Smooth muscle cell (in vitro differentiated cells): Measurements from ENCODE around the gene CDH22. TPM values are rescaled to one million over a fixed set of nuclear protein-coding genes. Genes with fewer than 3 reads are reported as not detected.

Source experiments
- DNase-seq: peaks from one replicate; lab custom pipeline; 2025; ENCODE audit not compliant: unreplicated experiment; lab: John Stamatoyannopoulos, UW
- H2AFZ ChIP-seq: fragments of 200-600 bp; sonication (generic); 2 replicates; pipeline ENCODE4 v1.6.0; 2016; ENCODE audit warnings: antibody characterized with exemption, low read depth, mild to moderate bottlenecking
- H3F3A ChIP-seq: fragments of 200-600 bp; sonication (generic); 2 replicates; pipeline ENCODE4 v1.6.0; 2017; ENCODE audit warnings: antibody characterized with exemption, low read depth
- H3K27ac ChIP-seq: fragments of 200-600 bp; sonication (generic); 2 replicates; pipeline ENCODE4 v1.5.1; 2016; ENCODE audit warnings: low read depth, mild to moderate bottlenecking
- H3K27me3 ChIP-seq: fragments of 200-600 bp; sonication (generic); 2 replicates; pipeline ENCODE4 v1.6.1; 2016; ENCODE audit warnings: low read depth, mild to moderate bottlenecking
- H3K36me3 ChIP-seq: fragments of 200-600 bp; sonication (generic); 2 replicates; pipeline ENCODE4 v1.5.1; 2016; ENCODE audit warnings: low read depth
- H3K4me1 ChIP-seq: fragments of 200-600 bp; sonication (generic); 2 replicates; pipeline ENCODE4 v1.5.1; 2016; ENCODE audit warnings: low read depth
- H3K4me2 ChIP-seq: fragments of 200-600 bp; sonication (generic); 2 replicates; pipeline ENCODE4 v1.6.0; 2016; ENCODE audit warnings: mild to moderate bottlenecking
- H3K4me3 ChIP-seq: fragments of 200-600 bp; sonication (generic); 2 replicates; pipeline ENCODE4 v1.5.1; 2016; ENCODE audit warnings: mild to moderate bottlenecking
- H3K79me2 ChIP-seq: fragments of 200-600 bp; sonication (generic); 2 replicates; pipeline ENCODE4 v1.6.0; 2016; ENCODE audit warnings: low read depth, mild to moderate bottlenecking
- H3K9ac ChIP-seq: fragments of 200-600 bp; sonication (generic); 2 replicates; pipeline ENCODE4 v1.6.0; 2016; ENCODE audit warnings: low read depth
- H3K9me3 ChIP-seq: fragments of 200-600 bp; sonication (generic); replicated peaks from 2 replicates; pipeline ENCODE4 v1.5.1; 2016; ENCODE audit warnings: low read depth
- H4K20me1 ChIP-seq: fragments of 200-600 bp; sonication (generic); 2 replicates; pipeline ENCODE4 v1.6.0; 2016; ENCODE audit warnings: low read depth
- CTCF ChIP-seq: fragments of 200-600 bp; sonication (generic); IDR thresholded peaks from 2 replicates; pipeline ENCODE4 v1.5.1; 2017; ENCODE audit warnings: borderline replicate concordance, mild to moderate bottlenecking, antibody characterized with exemption; ENCODE audit not compliant: insufficient read depth, poor library complexity, severe bottlenecking
- WGBS: methylation state at CpG from one replicate; pipeline ENCODE4 v1.1.7; 2016; ENCODE audit warnings: low lambda C conversion rate; 5-methylcytosine and 5-hydroxymethylcytosine counted together
- polyA plus RNA-seq: library from polyadenylated mRNA; unstranded; fragments of >200 nt; fragmentation: Nextera tagmentation; extraction: Ambion mirVana; gene quantifications from 2 replicates; pipeline ENCODE4 v1.2.1, GENCODE V29; 2016
- total RNA-seq: library from RNA; depleted of rRNA; stranded (reverse); fragments of >200 nt; gene quantifications from 2 replicates; pipeline ENCODE4 v1.2.3, GENCODE V29; 2014

CDH22 gene
- total and polyA plus RNA-seq, 2 experiments from 2014 or later: not detected

- no peaks in the 10 kb centered on the region for H3F3A ChIP-seq
- no peaks in the 10 kb centered on the region for H3K79me2 ChIP-seq
- H3K27ac ChIP-seq: no peak overlapping the region
- peaks cover 8% of the 10 kb centered on the region for H3K4me1 ChIP-seq
- DNase-seq: no peak
- TF ChIP-seq CTCF: no peak
- H3K36me3 ChIP-seq: no peaks in the 10 kb centered on the region
- no peaks in the 10 kb centered on the region for H3K9me3 ChIP-seq
- H3K4me3 ChIP-seq: no peak overlapping the region
- H4K20me1 ChIP-seq: no peaks in the 10 kb centered on the region
- peaks cover 6% of the 10 kb centered on the region for H3K27me3 ChIP-seq
- WGBS: 90% methylated on average over 12 of the region's 13 CpGs
- no peak overlapping the region for H2AFZ ChIP-seq
- H3K4me2 ChIP-seq: no peak overlapping the region
- H3K9ac ChIP-seq: no peak overlapping the region
These were observed 22.6 kb upstream of the CDH22 start for GRCh38 chr20:46330831-46331371.

GRCh38 chr20:46330072-46330763, 21.9 kb upstream of the CDH22 start:
- Histone ChIP-seq H3K4me2 (no peak overlapping the region), H3K9me3 (no peaks in the 10 kb centered on the region), H3K4me3 (no peak overlapping the region), H3K79me2 (no peaks in the 10 kb centered on the region), H3K4me1 (peaks cover 8% of the 10 kb centered on the region), H3K27ac (no peak overlapping the region), H3K36me3 (no peaks in the 10 kb centered on the region), H3K9ac (no peak overlapping the region), H3F3A (no peaks in the 10 kb centered on the region), H2AFZ (no peak overlapping the region), H3K27me3 (peaks cover under 1% of the 10 kb centered on the region), H4K20me1 (no peaks in the 10 kb centered on the region)
- WGBS: 89% methylated on average over 13 of the region's 13 CpGs
- DNase-seq: no peak
- TF ChIP-seq CTCF: no peak

GRCh38 chr20:46328200-46328882, 20.0 kb upstream of the CDH22 start:
- Histone ChIP-seq H2AFZ (no peak overlapping the region), H4K20me1 (no peaks in the 10 kb centered on the region), H3K4me3 (no peak overlapping the region), H3K4me1 (peaks cover 4% of the 10 kb centered on the region), H3K79me2 (no peaks in the 10 kb centered on the region), H3F3A (no peaks in the 10 kb centered on the region), H3K9me3 (no peaks in the 10 kb centered on the region), H3K9ac (no peak overlapping the region), H3K27ac (no peak overlapping the region), H3K4me2 (no peak overlapping the region), H3K27me3 (peaks cover 4% of the 10 kb centered on the region), H3K36me3 (no peaks in the 10 kb centered on the region)
- no peak for TF ChIP-seq CTCF
- DNase-seq: no peak
- 86% methylated on average over 12 of the region's 16 CpGs for WGBS
